ENCODE measurements around the gene RSPH9.
"Not testable (repeated sequence)": the region's sequence is repeated elsewhere in the genome, so short reads cannot be mapped to it uniquely, and the experiment has no call there.

Gene RSPH9

DNA sequence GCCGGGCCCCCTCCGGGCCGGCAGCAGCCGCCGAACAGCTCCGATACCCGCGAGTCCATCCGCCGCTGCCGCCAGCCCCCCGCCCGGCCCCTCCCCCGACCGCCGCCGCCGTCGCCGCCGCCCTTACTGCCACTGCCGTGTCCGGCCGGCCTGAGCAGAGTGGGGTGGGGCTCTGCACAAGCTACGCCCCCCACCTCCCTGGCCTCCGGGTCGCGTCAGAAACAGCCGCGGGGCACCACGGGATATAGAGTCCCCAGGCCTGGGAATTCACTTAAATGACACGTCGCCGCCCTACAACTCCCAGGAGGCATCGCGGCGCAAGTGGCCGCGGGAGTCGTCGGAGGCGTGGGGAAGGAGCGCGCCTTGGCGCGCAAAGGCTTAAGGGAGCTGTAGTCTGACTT, 15.7 kb upstream of the RSPH9 start, which contains the start of gene GTPBP2:
GTPBP2 (minus strand) TSS at position 161 of the 401 bp plus-strand sequence; CDS start at position 59, 102 bp downstream.
- DNase-seq (ENCODE audit: low spot score), result peak; percentile 97

- peak; percentile 94 for DNase-seq (ENCODE audit: low spot score)
These were observed 15.1 kb upstream of the RSPH9 start for GRCh38 chr6:43629505-43630300.

DNA sequence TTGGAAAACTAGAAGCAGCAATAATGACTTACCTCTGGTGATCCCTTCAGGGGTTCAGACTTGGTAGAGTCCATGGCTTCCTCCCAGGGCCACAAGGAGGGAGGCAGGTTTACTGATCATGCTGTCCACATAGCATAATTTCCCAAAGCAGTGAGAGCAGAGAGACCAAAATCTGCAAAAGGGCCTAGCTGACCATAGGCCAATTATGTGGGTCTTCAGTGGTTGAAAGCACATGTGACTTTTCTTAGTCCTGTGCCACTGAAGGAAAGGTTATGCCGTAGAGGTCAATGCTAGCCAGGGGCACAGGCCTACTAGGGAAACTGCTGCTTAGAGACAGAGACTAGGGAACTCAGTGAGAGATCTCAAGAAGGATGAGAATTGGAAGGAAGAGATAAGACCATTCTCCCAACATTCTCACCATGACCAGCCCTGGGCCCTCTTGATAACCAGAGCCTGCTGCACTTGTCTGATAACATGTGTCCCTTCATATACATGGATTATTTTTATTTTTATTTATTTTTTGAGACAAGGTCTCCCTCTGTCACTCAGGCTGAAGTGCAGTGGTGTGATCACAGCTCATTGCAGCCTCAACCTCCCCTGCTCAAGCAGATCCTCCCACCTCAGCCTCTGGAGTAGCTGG, 13.7 kb upstream of the RSPH9 start:
- DNase-seq (ENCODE audit: low spot score), result no peak

DNA sequence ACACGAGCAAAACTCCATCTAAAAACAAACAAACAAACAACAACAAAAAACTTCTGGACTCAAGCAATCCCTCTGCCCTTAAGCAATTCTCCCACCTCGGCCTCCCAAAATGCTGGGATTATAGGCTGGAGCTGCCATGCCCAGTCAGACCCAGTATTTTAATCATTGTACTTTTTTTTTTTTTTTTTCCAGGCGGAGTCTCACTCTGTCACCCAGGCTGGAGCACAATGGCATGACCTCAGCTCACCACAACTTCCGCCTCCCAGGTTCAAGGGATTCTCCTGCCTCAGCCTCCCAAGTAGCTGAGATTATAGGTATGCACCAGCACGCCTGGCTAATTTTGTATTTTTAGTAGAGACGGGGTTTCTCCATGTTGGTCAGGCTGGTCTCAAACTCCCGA, 11.8 kb upstream of the RSPH9 start:
- DNase-seq (ENCODE audit: low spot score), result not testable (repeated sequence)

DNA sequence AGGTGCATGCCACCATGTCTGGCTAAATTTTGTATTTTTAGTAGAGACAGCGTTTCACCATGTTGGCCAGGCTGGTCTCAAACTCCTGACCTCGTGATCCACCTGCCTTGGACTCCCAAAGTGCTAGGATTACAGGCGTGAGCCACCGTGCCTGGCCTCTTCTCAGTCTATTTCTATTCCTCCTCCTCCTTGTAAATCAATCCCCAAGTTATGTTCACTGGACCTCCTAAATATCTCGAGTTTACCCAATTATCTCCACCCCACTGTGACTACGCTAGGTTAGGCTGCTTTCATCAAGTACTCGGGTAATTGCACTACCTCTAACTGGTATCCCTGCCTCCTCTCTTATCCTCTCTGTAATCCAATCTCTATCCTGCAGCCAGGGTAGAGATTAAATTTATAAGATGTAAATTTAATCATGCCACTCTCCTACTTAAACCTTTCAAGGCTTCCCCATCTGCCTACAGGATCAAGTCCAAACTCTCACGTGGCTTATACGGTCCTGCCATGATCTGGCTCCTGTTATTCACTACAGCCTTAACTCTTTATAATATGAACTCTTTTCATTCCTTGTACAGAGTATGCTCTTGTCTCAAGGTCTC, 10.0 kb upstream of the RSPH9 start:
- DNase-seq (ENCODE audit: low spot score), result no peak

- peak; percentile 82 for DNase-seq (ENCODE audit: low spot score)
These were observed 9.2 kb upstream of the RSPH9 start, which contains the start of gene MAD2L1BP for GRCh38 chr6:43635387-43636307. TSS of gene MAD2L1BP (plus strand) at chr6:43635840. CDS start at chr6:43635876, 36 bp downstream.

- DNase-seq (ENCODE audit: low spot score), result no peak
These were observed 8.6 kb upstream of the RSPH9 start for GRCh38 chr6:43636308-43636659.

DNA sequence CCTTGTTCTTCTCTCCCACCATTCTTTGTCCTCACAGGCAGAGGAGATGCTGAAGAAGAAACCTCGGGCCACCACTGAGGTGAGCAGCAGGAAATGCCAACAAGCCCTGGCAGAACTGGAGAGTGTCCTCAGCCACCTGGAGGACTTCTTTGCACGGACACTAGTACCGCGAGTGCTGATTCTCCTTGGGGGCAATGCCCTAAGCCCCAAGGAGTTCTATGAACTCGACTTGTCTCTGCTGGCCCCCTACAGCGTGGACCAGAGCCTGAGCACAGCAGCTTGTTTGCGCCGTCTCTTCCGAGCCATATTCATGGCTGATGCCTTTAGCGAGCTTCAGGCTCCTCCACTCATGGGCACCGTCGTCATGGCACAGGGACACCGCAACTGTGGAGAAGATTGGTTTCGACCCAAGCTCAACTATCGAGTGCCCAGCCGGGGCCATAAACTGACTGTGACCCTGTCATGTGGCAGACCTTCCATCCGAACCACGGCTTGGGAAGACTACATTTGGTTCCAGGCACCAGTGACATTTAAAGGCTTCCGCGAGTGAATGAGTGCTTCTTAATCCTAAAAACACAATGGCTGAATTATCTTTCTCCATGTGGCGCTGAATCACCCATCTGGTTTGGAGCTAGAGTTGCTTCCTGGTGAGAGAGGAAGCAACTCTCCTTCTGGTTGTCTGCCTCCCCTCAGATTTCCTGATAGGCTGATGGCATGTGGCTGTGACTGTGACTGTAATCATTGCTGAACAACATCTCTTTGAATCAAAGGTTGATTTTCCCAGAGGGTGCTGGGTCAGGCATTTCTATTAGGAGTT, 4.6 kb upstream of the RSPH9 start:
- DNase-seq (ENCODE audit: low spot score), result no peak

DNA sequence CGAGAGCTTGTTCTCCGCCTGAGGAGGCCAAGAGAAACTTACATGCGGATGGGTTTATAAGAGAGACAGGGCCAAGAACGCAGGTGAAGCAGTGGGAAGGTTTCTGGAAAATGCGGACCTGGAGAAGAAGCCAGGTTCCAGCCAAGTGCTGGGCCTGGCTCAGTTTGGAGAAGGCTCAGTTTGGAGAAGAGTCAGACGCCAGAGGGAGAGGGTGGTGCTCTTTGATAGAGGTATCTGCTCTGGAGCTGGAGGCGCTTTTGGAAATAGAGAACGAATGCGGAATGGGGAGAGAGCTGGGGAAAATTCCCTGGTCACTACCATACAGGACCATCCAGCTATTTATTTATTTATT, 753 bp downstream of the RSPH9 start:
- DNase-seq (ENCODE audit: low spot score), result no peak

GRCh38 chr6:43647613-43648012, 2.8 kb downstream of the RSPH9 start:
- no peak for DNase-seq (ENCODE audit: low spot score)

DNA sequence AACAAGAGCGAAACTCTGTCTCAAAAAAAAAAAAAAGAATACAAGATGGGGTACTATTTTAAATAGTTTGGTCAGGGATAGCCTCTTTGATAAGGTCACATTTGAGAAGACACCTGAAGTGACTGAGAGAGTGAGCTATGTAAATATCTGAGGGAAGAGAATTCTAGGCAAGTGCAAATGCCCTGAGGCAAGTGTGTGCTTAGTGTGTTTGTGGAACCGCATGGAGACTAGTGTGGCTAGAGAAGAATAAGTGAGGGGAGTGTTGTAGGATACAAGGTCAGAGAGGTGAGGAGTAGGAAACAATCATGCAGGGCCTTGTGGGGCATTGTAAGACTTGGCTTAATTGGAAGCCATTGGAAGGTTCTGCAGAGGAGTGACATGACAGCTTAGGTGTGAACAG, 3.4 kb downstream of the RSPH9 start:
- DNase-seq (ENCODE audit: low spot score), result no peak

- DNase-seq (ENCODE audit: low spot score), result not testable (repeated sequence)
These were observed 8.0 kb downstream of the RSPH9 start for GRCh38 chr6:43652822-43653221.

DNA sequence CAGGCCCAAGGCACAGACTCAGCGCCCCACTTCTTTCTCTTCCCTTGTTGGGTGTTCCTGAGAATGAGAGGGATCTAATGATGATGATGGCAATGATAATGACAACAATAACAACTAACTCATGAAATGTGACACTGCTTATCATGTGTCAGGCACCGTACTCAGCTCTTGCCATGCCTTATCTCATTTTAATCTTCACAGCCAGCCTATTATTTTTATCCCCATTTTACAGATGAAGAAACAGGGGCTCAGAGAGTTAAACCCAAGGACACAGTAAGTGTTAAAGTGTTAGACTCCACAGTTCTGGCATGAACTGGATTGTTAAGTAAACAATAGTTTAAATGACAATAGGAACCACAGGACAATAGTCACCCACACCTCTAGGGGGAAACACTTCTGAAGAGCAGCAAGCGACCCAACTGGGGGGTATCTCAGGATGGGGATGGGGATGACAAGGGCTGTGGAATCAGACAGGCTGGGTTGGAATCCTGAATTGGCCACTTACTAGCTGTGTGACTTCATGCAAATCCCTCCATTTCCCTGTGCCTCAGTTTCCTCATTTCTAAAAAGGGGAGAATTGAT, 12.5 kb downstream of the RSPH9 start:
- DNase-seq (ENCODE audit: low spot score), result peak; percentile 31

DNA sequence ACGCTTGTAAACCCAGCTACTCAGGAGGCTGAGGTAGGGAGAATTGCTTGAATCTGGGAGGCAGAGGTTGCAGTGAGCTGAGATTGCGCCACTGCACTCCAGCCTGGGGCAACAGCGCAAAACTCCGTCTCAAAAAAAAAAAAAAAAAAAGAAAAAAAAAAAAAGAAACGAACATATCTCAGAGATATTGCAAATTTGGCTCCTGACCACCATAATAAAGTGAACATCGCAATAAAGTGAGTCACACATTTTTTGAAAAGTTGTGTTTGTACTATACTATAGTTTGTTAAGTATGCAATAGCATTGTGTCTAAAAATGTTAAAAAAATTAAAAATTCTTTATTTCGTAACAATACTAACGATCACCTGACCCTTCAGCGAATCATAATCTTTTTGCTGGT, 13.3 kb downstream of the RSPH9 start:
- no peak for DNase-seq (ENCODE audit: low spot score)

DNA sequence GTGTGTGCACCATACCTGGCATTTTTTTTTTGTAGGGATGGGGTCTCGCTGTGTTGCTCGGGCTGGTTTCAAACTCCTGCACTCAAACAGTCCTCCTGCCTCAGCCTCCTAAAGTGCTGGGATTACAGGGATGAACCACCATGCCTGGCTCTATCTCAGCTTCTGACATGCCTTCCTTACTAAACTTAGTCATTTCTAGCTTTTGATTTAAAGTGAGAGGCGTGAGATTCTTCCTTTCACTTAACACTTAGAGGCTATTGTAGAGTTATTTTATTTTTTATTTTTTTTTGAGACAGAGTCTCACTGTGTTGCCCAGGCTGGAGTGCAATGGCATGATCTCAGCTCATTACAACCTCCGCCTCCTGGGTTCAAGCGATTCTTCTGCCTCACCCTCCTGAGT, 18.1 kb downstream of the RSPH9 start:
- not testable (repeated sequence) for DNase-seq (ENCODE audit: low spot score)

DNA sequence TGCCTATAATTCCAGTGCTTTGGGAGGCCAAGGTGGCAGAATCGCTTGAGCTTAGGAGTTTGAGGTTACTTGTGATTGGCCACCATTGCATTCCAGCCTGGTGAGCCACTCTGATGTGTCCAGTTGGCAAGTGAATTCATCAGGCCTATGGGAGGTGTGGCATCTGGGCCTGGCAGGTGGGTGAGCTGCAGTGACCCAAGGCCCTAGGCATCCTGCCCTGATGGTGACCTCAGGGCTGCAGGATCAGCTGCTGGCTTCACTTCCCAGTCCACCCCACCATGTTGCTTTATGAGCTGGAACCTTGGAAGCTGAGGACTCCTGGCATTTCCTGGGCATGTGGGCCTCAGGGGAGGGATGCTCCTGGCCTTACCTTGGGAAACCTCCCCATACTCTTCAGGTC, 20.5 kb downstream of the RSPH9 start:
- no peak for DNase-seq (ENCODE audit: low spot score)

DNA sequence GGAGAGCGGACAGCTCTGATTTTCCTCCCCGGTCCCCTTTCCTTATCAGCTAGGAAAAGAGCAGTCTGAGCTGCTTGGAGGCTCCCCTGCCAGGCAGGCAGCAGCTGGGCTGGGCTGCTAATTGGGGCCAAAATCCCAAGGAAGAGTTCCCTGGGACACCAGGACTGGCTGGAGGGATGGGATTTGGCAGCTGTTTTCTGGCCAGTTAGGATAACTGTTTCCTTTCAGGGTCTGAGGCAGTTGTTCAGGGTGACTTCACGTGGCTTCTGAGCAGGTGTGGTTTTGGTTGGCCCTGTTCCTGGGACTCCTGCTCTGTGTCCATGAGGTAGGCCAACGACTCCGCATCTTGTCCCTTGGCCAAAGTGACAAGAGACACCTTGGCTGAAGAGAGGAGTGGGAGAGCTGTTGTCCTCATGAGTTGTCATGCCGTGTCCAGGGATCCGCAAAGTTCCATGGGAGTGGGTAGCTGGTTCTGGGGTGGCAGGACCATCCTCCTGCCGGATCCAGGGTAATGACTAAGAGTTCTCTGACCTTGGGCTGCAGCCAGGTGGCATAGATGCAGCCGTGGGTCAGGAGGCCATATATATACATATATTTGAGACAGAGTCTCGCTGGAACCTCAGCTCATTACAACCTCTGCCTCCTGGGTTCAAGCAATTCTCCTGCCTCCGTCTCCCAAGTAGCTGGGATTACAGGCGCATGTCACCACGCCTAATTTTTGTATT, 21.5 kb downstream of the RSPH9 start:
- no peak for DNase-seq (ENCODE audit: low spot score)

DNA sequence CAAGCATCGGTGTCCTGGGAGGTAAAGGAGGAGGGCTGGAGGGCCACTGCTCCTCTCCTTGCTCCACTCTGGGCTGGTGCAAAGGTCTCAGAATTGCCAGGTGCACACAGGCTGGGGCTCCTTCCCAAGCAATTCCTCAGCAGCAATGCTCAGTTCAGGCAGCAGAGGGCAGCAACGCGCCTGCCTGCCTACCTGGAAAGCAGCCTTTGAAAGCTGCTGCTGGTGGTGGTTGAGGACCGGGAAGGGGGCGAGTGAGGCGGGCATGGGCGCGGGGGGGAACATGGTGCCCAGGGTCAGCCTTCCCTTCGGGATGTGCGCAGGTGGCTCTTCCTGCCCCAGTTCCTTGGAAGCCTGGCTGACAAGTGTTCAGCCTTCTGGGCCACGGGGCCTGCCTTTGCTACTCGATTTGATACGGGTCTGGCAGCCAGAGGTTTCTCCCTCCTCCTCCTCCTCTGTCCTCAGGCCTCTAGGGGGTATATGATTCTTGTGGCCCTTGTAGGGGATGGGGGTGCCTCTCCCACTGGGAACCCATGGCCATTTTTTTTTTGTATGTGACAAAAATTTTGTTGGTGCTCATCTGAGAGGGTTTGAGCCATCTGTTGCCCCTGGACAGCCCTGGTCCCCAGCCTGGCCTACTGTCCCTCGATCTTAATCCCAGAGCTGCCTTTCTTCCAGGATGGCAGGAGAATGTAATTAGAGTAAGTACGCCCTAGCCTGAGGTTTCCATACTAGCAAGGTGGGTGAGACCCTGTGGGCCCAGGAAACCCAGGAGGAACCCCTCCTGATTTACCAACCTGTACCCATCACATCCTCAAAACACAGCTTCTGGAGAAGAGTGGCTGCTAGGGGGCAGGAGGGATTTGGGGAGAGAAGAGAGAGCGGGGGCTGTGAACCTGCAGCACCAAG, 22.7 kb downstream of the RSPH9 start:
- peak; percentile 90 for DNase-seq (ENCODE audit: low spot score)

Measured in iPS-NIHi11 (cell line).